Spinal cord (tissue), 10 donors: ENCODE results near the gene PLA2G12B. TPM values are rescaled to one million over a fixed set of nuclear protein-coding genes. Genes with fewer than 3 reads are reported as not detected.
A peak's percentile ranks its signal among the peaks of the same experiment; 100 is the strongest.

Experiments used
- DNase-seq, 6 donors: peaks; one replicate each; pipeline versions ENCODE4 v3.0.0 to v3.0.0-alpha.2; 2013 to 2015; ENCODE audit warnings: low spot score in 6 of 6, low read depth in 4 of 6
- H3K27ac ChIP-seq: one replicate; pipeline ENCODE4 v1.5.1; 2013; ENCODE audit warnings: low read depth, low read length, control low read depth
- H3K27me3 ChIP-seq: one replicate; pipeline ENCODE4 v1.6.1; 2013; ENCODE audit warnings: low read length; ENCODE audit not compliant: control insufficient read depth, insufficient read depth
- H3K36me3 ChIP-seq: one replicate; pipeline ENCODE4 v1.6.1; 2013; ENCODE audit warnings: low read length; ENCODE audit not compliant: control insufficient read depth, insufficient read depth
- H3K4me1 ChIP-seq: one replicate; pipeline ENCODE4 v1.6.1; 2013; ENCODE audit warnings: low read length; ENCODE audit not compliant: control insufficient read depth, insufficient read depth
- H3K4me3 ChIP-seq: one replicate; pipeline ENCODE4 v1.5.1; 2013; ENCODE audit warnings: low read depth, low read length, control low read depth
- H3K9me3 ChIP-seq: one replicate; pipeline ENCODE4 v1.6.1; 2013; ENCODE audit warnings: low read length; ENCODE audit not compliant: control insufficient read depth, insufficient read depth
- WGBS: methylation state at CpG from one replicate; pipeline ENCODE4 v1.1.5; 2013; ENCODE audit warnings: missing lambda C conversion rate; ENCODE audit not compliant: insufficient coverage; 5-methylcytosine and 5-hydroxymethylcytosine counted together
- polyA plus RNA-seq, 2 donors: library from polyadenylated mRNA; unstranded; fragments of 120-200 nt; gene quantifications; one replicate each; pipeline ENCODE4 v1.2.1, GENCODE V29; 2013; ENCODE audit not compliant: insufficient read length in 2 of 2
- total RNA-seq, 2 donors: library from RNA; depleted of rRNA in 1 of 2; stranded (reverse); fragments of 120-200 nt in 1 of 2; fragments of >200 nt in 1 of 2; gene quantifications; one replicate each; pipeline versions ENCODE4 v1.2.3 to v1.2.4, GENCODE V29; 2013 to 2014
- donor health status: healthy.

PLA2G12B gene
- total and polyA plus RNA-seq, 4 donors = 0.18 TPM; not detected in 3

GRCh38 chr10:72980348-72980747, 25.7 kb upstream of the PLA2G12B start:
- no peak for DNase-seq
- WGBS = 90% methylated on average over 2 of the region's 2 CpGs
- no peak overlapping the region for H3K4me3 ChIP-seq
- H3K27me3 ChIP-seq = no peaks in the 10 kb centered on the region
- peaks cover 14% of the 10 kb centered on the region for H3K9me3 ChIP-seq
- no peaks in the 10 kb centered on the region for H3K36me3 ChIP-seq
- no peak overlapping the region for H3K27ac ChIP-seq
- H3K4me1 ChIP-seq = no peaks in the 10 kb centered on the region

DNA sequence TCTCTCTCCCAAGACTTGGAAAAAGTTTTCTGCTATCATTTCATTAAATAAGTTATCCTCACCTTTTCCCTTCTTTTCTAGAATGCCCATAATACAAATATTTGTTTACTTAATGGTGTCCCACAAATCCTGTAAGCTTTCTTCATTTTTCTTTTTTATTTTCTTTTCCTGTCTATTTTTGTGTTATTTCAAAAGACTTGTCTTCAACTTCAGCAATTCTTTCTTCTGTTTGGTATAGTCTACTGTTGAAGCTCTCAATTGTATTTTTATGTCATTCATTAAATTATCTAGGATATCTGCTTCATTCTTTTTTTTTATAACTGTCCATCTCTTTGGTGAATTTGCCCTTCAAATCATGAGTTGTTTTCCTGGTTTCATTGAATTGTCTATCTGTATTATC, 25.1 kb upstream of the PLA2G12B start:
- H3K9me3 ChIP-seq = peaks cover 15% of the 10 kb centered on the region

GRCh38 chr10:72976886-72977285, 22.3 kb upstream of the PLA2G12B start:
- Histone ChIP-seq H3K27ac (no peak overlapping the region), H3K9me3 (peaks cover 15% of the 10 kb centered on the region), H3K4me1 (no peaks in the 10 kb centered on the region), H3K4me3 (no peak overlapping the region), H3K36me3 (no peaks in the 10 kb centered on the region), H3K27me3 (no peaks in the 10 kb centered on the region)
- WGBS = no CpG with 5 or more reads among the region's 1 CpG
- no peak for DNase-seq

More for the DNA sequence above, 25.1 kb upstream of the PLA2G12B start:
- DNase-seq = no peak
- H3K4me3 ChIP-seq = no peak overlapping the region
- no peaks in the 10 kb centered on the region for H3K4me1 ChIP-seq
- no peak overlapping the region for H3K27ac ChIP-seq
- H3K27me3 ChIP-seq = no peaks in the 10 kb centered on the region
- no peaks in the 10 kb centered on the region for H3K36me3 ChIP-seq

- DNase-seq = no peak
- no peaks in the 10 kb centered on the region for H3K9me3 ChIP-seq
- H3K4me3 ChIP-seq = no peak overlapping the region
- H3K4me1 ChIP-seq = peaks cover 4% of the 10 kb centered on the region
- no peak overlapping the region for H3K27ac ChIP-seq
- no peaks in the 10 kb centered on the region for H3K27me3 ChIP-seq
- no peaks in the 10 kb centered on the region for H3K36me3 ChIP-seq
These were observed 1.4 kb upstream of the PLA2G12B start for GRCh38 chr10:72956001-72956400.

DNA sequence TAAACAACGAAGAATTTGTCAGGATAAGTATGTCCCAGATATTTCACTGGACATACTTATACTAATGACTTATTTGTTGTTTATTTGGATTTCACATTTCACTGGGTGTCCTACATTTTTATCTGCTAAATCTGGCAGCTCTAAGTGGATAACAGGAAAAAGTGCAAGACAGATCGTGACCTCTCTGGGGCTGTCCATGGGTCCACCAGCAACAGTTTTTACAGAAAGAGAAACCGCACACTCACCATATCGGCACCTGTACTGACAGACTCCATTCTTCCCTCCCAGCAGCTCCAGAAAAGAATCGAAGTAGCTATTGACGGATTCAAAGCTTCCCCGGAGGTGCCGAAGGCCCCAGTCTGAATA, 393 bp downstream of the PLA2G12B start:
- whole genome bisulfite sequencing = 38% methylated on average over 6 of the region's 8 CpGs
- peaks cover 4% of the 10 kb centered on the region for H3K4me1 ChIP-seq
- DNase-seq = no peak
- H3K9me3 ChIP-seq = no peaks in the 10 kb centered on the region
- H3K27me3 ChIP-seq = no peaks in the 10 kb centered on the region
- no peak overlapping the region for H3K27ac ChIP-seq
- no peaks in the 10 kb centered on the region for H3K36me3 ChIP-seq
- H3K4me3 ChIP-seq = no peak overlapping the region

GRCh38 chr10:72953687-72954086, 919 bp downstream of the PLA2G12B start:
- no peaks in the 10 kb centered on the region for H3K36me3 ChIP-seq
- peaks cover 4% of the 10 kb centered on the region for H3K4me1 ChIP-seq
- H3K9me3 ChIP-seq = no peaks in the 10 kb centered on the region
- H3K27ac ChIP-seq = no peak overlapping the region
- peak in 1 of 6 donors; percentile 2 for DNase-seq
- H3K27me3 ChIP-seq = no peaks in the 10 kb centered on the region
- WGBS = 40% methylated on average over 5 of the region's 8 CpGs
- H3K4me3 ChIP-seq = no peak overlapping the region

DNA sequence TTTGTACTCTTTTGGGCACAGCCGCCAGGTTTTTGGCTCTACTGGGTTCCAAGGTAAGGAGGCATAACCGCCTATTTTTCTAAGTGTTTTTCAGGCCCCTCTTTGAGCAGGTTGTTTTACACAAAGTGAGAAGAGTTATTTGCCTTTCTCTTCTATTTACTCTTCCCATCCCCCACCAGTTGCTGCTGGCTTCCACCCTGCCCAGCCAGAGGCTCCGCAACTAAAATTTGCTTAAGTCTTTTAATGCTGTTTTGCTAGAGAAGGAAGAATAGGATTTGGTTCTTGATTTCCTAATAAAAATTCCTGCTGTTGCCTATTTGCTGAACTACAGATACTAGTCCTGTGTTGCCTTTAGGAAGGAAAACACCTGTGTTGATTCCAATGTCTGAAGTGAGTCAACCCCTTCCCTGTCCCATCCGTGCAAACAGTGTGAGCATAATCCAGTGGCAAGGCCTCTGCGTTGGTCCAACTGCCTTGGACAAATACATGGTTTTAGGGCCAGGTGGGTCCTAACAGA, 1.9 kb downstream of the PLA2G12B start:
- Histone ChIP-seq H3K27me3 (no peaks in the 10 kb centered on the region), H3K4me3 (no peak overlapping the region), H3K36me3 (no peaks in the 10 kb centered on the region), H3K9me3 (no peaks in the 10 kb centered on the region), H3K4me1 (peaks cover 4% of the 10 kb centered on the region), H3K27ac (no peak overlapping the region)
- no peak for DNase-seq
- WGBS = 71% methylated on average over 2 of the region's 5 CpGs

DNA sequence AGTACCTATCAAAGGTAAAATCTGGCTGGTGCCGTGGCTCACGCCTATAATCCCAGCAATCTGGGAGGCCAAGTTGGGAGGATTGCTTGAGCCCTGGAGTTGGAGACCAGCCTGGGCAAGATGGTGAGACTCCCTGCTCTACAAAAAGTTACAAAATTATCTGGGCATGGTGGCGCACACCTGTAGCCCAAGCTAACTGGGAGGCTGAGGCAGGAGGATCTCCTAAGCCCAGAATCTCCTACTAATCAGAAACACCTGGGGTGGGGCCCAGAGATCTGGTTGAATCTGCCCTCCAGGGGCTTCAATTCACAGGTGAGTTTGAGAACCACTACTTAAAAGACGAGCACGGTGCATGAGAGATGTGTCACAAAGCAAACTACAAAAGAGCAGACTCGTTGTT, 2.4 kb downstream of the PLA2G12B start:
- H3K36me3 ChIP-seq = no peaks in the 10 kb centered on the region
- H3K4me1 ChIP-seq = peaks cover 4% of the 10 kb centered on the region
- H3K4me3 ChIP-seq = no peak overlapping the region
- H3K27me3 ChIP-seq = no peaks in the 10 kb centered on the region
- DNase-seq = no peak
- no peak overlapping the region for H3K27ac ChIP-seq
- WGBS = 81% methylated on average over 5 of the region's 6 CpGs
- no peaks in the 10 kb centered on the region for H3K9me3 ChIP-seq

DNA sequence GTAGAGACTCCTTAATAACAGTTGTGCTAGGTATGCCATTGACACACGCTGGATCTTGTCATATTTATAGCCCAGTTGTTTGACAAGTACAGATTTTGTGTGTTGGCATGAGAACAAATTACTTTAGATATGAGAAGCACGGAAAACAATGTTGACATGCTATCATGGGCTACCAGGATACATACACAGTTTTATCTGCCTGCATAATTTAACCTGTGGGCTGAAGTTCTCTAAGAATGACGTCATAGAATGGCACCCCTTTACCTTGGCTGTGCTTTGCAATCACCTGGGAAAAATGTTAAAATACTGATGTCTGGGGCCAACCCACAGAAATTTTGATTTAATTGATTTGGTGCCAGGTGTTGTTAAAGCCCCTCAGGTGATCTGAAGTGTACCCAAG, 2.8 kb downstream of the PLA2G12B start:
- Histone ChIP-seq H3K4me1 (peaks cover 4% of the 10 kb centered on the region), H3K9me3 (no peaks in the 10 kb centered on the region), H3K27ac (no peak overlapping the region), H3K4me3 (no peak overlapping the region), H3K36me3 (no peaks in the 10 kb centered on the region), H3K27me3 (no peaks in the 10 kb centered on the region)
- DNase-seq = no peak
- WGBS = 94% methylated on average over 2 of the region's 3 CpGs

DNA sequence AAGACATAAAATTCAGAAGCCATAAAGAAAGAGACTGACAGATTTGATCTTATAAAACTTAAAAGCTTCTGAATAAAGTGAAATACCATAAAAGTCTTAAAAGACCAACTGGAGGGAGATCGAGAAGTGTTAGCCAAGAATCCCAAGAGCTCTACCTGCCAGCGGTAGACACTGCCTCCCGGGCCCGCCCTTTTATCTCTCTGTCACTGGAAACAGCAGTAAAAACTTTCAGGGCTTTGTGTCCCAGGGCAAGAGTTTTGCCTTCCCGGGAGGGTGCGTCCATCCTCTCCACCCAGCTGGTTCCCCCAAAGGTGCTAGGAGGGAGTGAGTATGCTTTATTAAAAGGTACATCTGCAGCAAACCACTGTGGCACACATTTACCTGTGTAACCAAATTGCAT, 5.8 kb downstream of the PLA2G12B start:
- H3K4me3 ChIP-seq = no peak overlapping the region
- peaks cover 4% of the 10 kb centered on the region for H3K4me1 ChIP-seq
- H3K27me3 ChIP-seq = no peaks in the 10 kb centered on the region
- H3K36me3 ChIP-seq = no peaks in the 10 kb centered on the region
- H3K9me3 ChIP-seq = no peaks in the 10 kb centered on the region
- no peak overlapping the region for H3K27ac ChIP-seq
- no peak for DNase-seq
- 30% methylated on average over 4 of the region's 6 CpGs for WGBS
